ENCODE measurements around the gene ZNF580.

The ZNF580 gene

GRCh38 chr19:55601084-55601483 lies 39.7 kb upstream of the ZNF580 start:
- no peak for DNase-seq (ENCODE audit: insufficient read length, low spot score)
- no peak for TF ChIP-seq POLR2A (IDR thresholded peaks at IDR 0.05; ENCODE audit: low read depth, low read length)
- FAIRE-seq, result no peak

GRCh38 chr19:55602104-55603001 lies 38.4 kb upstream of the ZNF580 start:
- FAIRE-seq, result no peak
- no peak for TF ChIP-seq POLR2A (IDR thresholded peaks at IDR 0.05; ENCODE audit: low read depth, low read length)
- DNase-seq (ENCODE audit: insufficient read length, low spot score), result no peak

GRCh38 chr19:55603115-55603514 lies 37.7 kb upstream of the ZNF580 start:
- FAIRE-seq (no peak), DNase-seq (ENCODE audit: insufficient read length, low spot score) (no peak)
- no peak for TF ChIP-seq POLR2A (IDR thresholded peaks at IDR 0.05; ENCODE audit: low read depth, low read length)

GRCh38 chr19:55603581-55604292 lies 37.1 kb upstream of the ZNF580 start:
- DNase-seq (ENCODE audit: insufficient read length, low spot score) (no peak), FAIRE-seq (no peak)
- no peak for TF ChIP-seq POLR2A (IDR thresholded peaks at IDR 0.05; ENCODE audit: low read depth, low read length)

- no peak for TF ChIP-seq POLR2A (IDR thresholded peaks at IDR 0.05; ENCODE audit: low read depth, low read length)
Measured at GRCh38 chr19:55605207-55605636, 35.6 kb upstream of the ZNF580 start.

GRCh38 chr19:55605637-55606470 lies 34.9 kb upstream of the ZNF580 start, which contains the start of gene ZNF865:
Gene ZNF865 (plus strand): TSS chr19:55605647. CDS start chr19:55613619, 7,972 bp downstream.
- peak; percentile 43; the same call in 1 of the 2 replicates for TF ChIP-seq POLR2A (IDR thresholded peaks at IDR 0.05; ENCODE audit: low read depth, low read length)
- DNase-seq (ENCODE audit: insufficient read length, low spot score) (peak; percentile 99), FAIRE-seq (no peak)

More at GRCh38 chr19:55605207-55605636, 35.6 kb upstream of the ZNF580 start:
- DNase-seq (ENCODE audit: insufficient read length, low spot score) (peak; percentile 100), FAIRE-seq (no peak)

- no peak for DNase-seq (ENCODE audit: insufficient read length, low spot score)
- FAIRE-seq, result no peak
- TF ChIP-seq POLR2A (IDR thresholded peaks at IDR 0.05; ENCODE audit: low read depth, low read length), result no peak
Measured at GRCh38 chr19:55606471-55606787, 34.4 kb upstream of the ZNF580 start.

- no peak for TF ChIP-seq POLR2A (IDR thresholded peaks at IDR 0.05; ENCODE audit: low read depth, low read length)
- DNase-seq (ENCODE audit: insufficient read length, low spot score), result no peak
- FAIRE-seq, result no peak
Measured at GRCh38 chr19:55606817-55607216, 34.0 kb upstream of the ZNF580 start.

- TF ChIP-seq POLR2A (IDR thresholded peaks at IDR 0.05; ENCODE audit: low read depth, low read length), result no peak
- DNase-seq (ENCODE audit: insufficient read length, low spot score) (no peak), FAIRE-seq (no peak)
Measured at GRCh38 chr19:55609326-55609725, 31.5 kb upstream of the ZNF580 start.

- DNase-seq (ENCODE audit: insufficient read length, low spot score) (no peak), FAIRE-seq (no peak)
- no peak for TF ChIP-seq POLR2A (IDR thresholded peaks at IDR 0.05; ENCODE audit: low read depth, low read length)
Measured at GRCh38 chr19:55611300-55611982, 29.4 kb upstream of the ZNF580 start.

- DNase-seq (ENCODE audit: insufficient read length, low spot score) (no peak), FAIRE-seq (no peak)
- TF ChIP-seq POLR2A (IDR thresholded peaks at IDR 0.05; ENCODE audit: low read depth, low read length), result no peak
Measured at GRCh38 chr19:55611983-55612645, 28.7 kb upstream of the ZNF580 start.

- TF ChIP-seq POLR2A (IDR thresholded peaks at IDR 0.05; ENCODE audit: low read depth, low read length), result no peak
- no peak for DNase-seq (ENCODE audit: insufficient read length, low spot score)
- no peak for FAIRE-seq
Measured at GRCh38 chr19:55613396-55613795, 27.4 kb upstream of the ZNF580 start.

All from H54 (cell line).